ENCODE results near the gene MEOX2.

- TF ChIP-seq CTCF (IDR thresholded peaks at IDR 0.05) (no peak), POLR2A (IDR thresholded peaks at IDR 0.05) (no peak)
These were observed 76.0 kb downstream of the MEOX2 start for GRCh38 chr7:15610503-15610902.

All from uterus (tissue), 2 donors.